GM18507 (cell line): ENCODE data around the gene COL4A2.

Source experiments
- DNase-seq: peaks from one replicate; pipeline ENCODE4 v3.0.0; 2011; ENCODE audit warnings: low read depth; ENCODE audit not compliant: insufficient read length; ENCODE audit errors: extremely low spot score
- FAIRE-seq: peaks from 2 replicates; lab custom pipeline; 2011; peaks lifted over from hg19 to GRCh38; lab: Jason Lieb, UNC

COL4A2 gene

DNA sequence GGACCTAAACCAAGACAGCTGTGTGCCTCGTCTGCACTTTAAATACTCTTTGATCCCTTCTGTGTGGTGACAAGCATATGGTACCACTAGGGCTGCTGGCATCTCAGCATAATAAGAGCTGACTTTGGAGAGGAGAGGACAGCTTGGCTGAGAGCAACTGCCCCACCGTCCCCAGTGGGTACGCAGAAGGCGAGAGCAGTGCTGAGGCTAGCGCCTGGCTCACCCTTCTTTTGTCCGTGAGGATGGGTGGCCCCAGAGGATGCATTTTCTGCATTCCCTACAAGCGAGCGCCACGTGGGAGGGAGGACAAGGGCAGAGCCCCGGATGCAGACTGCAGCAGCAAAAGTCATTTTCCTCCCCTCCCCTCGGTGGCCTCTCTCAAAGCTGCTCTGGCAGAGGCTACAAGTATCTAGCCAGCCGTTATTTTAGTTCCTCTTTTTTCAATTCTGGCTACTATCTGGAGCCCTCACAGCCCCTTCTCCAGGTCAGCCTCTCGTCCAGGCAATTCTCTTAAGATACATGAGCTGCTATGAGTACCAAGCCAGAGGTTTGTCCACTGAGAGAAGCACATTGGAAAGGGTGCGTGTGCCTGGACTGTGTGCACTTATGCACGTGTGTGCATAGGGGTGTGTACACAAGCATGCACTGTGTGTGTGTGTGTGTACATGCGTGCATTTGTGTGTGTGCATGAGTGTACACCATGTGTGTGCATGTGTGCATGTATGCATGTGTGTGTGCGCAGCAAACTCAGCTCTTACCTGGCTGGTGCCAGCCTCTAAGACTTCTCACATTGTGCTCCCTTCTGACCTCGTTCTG is 203.1 kb downstream of the COL4A2 start:
- DNase-seq, result no peak
- FAIRE-seq, result peak; percentile 41

DNA sequence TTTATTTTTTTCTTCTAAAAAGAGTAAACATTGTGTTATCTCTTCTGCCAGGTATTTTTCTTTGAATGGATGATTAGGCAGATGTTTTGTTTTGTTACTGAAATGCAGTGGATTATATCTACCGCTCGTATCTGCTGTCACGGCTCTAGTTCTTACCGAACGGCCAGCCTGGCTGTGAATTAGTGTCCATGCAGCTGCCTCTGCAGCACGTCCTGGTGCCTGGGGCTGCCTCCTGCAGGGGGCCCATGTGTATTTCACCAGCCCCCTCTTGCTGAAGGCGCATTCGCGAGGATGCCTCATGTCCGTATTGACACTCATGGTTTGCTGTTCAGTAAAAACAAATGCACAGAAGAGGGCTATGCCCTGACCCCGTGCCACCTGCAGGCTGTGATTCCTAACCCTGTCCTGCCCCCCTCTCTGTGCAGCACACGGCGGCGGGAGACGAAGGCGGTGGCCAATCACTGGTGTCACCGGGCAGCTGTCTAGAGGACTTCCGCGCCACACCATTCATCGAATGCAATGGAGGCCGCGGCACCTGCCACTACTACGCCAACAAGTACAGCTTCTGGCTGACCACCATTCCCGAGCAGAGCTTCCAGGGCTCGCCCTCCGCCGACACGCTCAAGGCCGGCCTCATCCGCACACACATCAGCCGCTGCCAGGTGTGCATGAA is 204.6 kb downstream of the COL4A2 start:
- DNase-seq (no peak), FAIRE-seq (no peak)

DNA sequence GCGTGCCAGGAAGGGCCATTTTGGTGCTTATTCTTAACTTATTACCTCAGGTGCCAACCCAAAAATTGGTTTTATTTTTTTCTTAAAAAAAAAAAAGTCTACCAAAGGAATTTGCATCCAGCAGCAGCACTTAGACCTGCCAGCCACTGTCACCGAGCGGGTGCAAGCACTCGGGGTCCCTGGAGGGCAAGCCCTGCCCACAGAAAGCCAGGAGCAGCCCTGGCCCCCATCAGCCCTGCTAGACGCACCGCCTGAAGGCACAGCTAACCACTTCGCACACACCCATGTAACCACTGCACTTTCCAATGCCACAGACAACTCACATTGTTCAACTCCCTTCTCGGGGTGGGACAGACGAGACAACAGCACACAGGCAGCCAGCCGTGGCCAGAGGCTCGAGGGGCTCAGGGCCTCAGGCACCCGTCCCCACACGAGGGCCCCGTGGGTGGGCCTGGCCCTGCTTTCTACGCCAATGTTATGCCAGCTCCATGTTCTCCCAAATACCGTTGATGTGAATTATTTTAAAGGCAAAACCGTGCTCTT is 205.2 kb downstream of the COL4A2 start:
- FAIRE-seq, result no peak
- no peak for DNase-seq

DNA sequence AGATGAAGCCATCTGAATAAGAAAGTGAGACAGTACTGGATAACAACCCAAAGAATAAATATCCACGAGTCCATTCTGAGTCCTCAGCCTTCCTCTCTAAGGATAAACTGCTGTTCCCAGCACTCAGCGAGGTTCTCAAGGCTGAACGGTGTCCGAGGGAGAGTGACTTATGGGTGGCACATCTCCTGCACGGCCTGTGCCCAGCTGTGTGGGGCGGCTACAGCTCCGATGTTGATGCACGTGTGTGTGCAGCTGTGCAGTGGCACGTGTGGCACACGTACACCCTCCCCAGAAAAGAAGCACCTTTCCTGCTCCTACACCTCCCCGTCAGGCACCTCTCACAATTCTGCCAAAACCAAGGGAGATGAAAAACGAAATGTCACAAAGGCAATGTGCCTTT is 209.4 kb downstream of the COL4A2 start:
- no peak for FAIRE-seq
- no peak for DNase-seq

DNA sequence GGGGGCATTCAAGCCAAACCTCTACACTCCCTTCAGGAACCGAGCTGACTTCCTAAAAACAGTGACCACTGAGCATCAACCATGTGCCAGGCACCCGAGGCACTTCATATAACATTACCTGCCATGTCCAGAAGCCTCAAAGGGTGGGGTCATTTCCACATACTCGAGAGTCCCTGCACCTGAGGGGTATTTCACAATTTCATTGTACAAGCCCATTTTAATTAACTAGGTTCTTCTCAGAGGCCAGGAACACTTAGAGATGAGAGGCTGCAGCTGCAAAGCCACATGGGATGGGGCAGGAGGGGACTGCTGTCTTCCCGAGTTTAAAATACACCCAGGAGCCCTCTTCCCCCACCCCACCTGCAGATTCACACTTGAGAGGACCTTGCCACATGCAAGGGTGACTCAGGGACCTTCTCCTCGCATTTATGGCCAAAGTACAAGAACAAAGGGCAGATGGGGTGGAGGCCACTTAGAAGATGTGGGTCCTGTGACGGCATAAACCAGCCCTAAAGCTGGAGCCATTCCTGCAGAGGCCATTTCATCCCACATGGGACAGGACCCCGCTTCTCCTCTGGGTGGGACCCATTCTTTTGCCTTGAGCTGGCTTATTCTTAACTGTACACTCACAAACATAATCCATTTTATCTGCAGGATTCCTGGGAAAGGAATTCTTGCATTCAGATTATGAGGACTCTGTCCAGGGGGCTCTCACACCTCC is 210.6 kb downstream of the COL4A2 start:
- DNase-seq (no peak), FAIRE-seq (no peak)

DNA sequence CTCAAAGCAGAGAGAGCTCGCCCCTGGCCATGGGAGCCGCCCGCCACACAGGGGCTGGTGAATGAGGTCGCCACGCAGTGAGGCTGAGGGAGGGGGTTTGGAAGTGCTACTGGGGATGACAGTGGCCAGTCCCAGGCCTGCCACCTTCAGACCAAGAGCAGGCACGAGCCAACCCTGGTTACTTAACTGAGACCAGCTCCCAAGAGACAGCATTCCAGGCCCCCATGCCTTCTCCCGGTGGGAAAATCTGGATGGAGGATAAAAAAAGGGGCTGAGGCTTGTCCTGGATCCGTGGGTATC is 211.1 kb downstream of the COL4A2 start:
- FAIRE-seq (no peak), DNase-seq (no peak)

DNA sequence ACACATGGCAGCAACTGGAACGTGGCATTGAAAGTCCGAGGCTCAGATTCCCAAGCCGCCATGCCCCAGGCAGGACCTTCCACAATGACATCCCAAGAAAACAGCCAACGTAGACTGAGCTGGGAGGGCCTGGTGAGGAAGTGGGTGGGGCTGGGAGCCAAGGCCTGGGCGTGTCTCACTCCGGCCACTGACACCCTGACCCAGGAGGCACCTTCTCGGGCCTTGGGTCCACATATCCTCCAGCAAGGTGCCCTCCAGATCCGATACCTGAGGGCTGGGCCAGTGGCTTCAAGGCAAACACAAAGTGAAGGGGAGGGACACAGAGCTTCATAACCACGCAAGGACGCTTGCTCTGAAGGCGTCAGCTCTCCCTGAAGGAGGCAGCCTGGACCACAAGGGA is 211.5 kb downstream of the COL4A2 start:
- FAIRE-seq (no peak), DNase-seq (no peak)

DNA sequence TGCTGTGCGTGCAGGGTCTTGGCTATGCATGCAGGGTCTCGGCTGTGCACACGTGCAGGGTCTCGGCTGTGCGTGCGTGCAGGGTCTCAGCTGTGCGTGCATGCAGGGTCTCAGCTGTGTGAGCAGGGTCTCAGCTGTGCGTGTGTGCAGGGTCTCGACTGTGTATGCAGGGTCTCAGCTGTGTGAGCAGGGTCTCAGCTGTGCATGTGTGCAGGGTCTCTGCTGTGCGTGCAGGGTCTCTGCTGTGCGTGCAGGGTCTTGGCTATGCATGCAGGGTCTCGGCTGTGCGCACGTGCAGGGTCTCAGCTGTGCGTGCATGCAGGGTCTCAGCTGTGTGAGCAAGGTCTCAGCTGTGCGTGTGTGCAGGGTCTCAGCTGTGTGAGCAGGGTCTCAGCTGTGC is 212.0 kb downstream of the COL4A2 start:
- FAIRE-seq, result no peak
- DNase-seq, result no peak

DNA sequence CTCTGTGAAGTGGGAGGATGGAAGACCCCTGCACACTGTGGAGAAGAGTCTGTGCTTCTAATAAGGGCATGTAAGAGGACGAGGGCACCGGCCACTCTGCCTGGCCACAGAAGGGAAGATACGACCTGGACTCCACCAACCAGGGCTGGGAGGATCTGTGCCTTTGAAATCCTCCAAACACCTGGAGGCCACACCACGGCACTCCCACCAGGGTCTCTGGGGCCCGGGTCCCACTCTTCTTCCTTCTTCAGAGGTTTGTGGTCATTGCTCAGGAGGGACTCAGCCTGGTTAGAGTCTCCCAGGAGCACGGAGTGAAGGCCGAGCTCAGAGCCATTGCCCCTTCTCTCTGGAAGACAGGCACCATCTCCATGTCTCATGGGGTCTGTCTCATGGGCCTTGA is 212.4 kb downstream of the COL4A2 start:
- no peak for DNase-seq
- FAIRE-seq, result no peak

DNA sequence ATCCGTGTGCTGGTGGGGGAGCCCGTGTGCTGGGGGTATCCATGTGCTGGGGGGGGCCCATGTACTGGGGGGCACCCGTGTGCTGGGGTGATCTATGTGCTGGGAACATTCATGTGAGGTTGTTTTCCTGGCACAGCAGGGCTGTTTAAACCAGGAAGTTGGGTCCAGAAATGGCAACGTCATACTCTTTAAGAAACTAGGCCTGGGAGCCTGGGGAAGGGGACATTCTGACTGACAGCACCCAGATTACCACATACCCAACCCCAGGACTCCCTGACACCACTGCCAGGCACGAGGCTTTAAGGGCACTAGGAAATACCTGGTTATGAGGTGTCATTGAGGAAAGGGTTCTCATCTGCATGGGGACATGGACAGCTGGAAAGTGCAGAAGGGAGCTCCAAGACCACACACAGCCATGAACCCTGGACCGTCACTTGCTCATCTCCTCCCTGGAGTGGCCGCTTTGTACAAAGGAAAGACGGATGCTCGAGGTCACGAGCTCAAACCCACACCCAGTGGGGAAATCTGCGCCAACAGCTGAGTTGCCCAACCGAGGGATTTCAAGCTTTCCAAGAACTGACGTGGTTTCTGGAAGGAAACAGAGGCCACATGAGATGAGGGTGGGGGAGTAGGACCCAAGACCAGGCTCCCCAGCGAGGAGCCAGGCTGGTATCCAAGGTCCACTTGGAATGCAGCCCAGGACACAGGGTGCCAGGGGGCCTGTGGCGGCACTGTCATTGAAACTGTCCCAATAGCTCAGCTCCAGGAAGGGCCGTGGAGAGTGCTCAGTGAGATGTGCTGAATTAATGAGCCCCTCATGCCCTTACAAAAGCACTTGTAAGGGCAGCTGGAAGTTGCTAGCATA is 213.6 kb downstream of the COL4A2 start:
- FAIRE-seq (no peak), DNase-seq (no peak)

DNA sequence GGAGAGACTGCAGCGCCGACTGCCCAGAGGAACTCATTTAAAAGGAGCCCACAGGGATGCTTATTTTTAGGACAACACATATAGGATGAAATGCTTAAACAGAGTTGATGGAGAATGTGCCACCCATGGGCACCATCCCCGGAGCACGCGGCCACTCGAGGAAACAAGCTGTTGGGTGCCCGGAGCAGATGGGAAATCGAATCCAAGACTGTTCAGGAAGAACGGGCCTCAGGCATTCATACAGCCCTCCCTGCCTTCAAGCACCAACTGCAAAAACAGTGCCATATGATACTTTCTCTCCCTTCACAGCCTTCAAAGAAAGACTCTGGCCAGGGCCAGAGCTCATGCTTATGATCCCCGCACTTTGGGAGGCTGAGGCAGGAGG is 214.2 kb downstream of the COL4A2 start:
- DNase-seq (no peak), FAIRE-seq (no peak)

DNA sequence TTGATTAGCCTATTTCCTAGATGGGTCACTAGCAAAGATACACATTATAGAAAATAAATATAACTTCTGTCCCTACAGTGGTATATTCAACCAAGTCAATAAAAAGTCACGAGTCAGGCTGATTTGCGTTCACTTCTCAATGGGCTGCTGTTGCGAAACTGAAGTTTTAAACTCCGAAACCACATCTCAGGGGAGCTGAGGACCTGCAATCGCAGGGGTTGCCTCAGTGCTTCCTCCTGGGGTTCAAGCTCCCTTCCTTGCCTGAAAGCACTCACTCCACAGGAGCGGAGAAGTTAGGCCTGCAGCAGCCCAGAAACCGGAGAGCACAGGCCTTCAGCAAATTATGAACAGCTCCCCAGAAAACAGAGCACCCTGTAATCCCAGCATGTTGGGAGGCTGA is 214.9 kb downstream of the COL4A2 start:
- DNase-seq, result no peak
- FAIRE-seq, result no peak

DNA sequence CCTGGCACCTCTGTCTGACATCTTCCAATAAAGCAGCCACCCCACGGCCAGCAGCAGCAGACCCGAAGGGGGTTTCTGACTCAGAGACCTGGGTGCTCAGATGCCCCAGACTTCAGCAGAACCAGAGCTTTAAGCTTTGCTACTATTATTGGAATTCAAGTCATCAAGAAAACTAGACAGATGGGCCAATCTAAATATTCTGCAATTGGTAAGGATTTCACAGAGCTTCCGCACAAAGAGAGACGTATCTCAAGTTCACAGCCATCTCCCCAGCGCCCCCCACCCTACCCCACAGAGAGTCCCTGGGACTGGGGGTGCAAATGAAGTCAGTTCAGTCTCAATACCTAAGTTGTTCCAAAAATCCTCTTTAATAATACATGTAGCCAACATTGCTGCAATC is 215.6 kb downstream of the COL4A2 start:
- no peak for FAIRE-seq
- DNase-seq, result no peak

DNA sequence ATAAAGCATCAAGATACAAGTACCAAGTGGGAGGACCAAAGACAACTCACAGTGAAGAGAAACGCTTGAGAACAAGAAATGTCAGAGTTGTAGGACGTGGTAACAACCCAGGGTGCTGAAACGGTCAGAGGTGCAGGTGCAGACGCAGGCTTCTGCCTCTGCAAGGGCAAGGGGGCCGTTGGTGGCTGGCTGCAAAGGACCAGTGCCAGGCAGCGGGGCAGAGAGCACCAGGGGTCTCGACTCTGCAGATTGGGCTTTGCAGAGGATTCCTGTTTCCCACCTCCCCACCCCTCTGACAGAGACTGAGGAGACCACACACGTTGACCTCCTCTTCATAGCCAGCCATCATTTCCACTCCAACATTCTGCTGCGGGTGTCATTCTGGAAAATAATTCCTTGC is 216.1 kb downstream of the COL4A2 start:
- DNase-seq, result no peak

DNA sequence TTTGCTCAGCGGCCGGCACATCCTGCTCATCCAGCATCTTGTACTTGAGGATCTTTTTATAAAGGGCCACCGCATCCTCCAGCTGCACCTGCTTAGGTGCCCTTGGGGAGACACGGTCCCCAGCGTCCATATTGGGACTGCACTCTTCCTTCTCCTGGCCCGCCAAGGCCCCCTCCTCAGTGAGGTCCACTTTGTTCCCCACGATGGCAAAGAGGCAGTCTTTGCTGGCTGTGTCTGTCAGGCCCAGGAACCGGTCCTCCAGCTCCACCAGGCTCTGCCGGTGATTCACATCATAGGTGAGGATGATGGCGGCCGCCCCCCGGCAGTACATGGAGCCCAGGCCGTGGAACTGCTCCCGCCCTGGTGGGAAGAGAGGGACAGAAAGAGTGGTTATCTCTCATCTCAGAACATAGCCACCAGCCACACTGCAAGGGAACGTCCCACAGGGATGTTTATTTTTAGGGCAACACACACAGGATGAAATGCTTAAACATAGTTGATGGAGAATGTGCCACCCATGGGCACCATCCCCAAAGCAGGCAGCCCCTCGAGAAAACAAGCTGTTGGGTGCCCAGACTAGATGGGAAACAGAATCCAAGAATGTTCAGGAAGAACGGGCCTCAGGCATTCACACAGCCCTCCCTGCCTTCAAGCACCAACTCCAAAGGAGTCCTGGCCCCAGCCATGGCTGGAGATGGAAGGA is 216.9 kb downstream of the COL4A2 start:
- DNase-seq (no peak), FAIRE-seq (no peak)

More for the DNA sequence above, 216.1 kb downstream of the COL4A2 start:
- FAIRE-seq, result no peak

DNA sequence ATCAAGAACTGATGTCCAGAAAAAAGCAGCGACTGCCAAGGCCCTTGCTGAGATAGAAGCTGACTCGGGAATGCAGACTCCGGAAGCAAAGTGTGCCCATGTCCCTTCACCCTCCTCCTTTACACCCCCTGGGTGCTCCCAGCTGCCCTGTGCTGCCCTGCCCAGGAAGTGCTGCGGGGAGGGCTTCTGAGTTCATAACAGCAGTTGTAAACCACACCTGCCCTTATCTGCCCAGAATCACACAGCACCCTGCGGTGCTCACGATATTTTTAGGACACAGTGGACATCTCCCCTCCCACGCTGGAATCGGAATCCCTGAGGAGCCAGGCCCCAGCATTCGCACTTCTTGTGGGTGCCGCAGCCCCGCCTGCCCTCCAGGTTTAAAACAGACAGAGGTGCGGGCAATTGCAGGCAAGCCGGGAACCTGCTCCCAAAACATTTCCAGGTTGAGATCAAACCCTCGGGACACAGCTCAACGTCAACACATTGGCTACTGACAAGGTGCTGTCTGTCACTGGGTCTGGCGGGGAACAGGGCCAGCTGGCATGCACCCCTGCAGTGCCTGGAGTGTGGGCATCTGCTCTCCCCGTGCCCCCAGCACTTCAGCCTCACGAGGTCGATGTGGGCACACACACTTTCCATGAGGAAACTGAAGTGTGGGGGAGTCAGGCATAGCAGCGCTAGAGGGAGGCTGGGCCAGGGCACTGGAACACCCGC is 217.6 kb downstream of the COL4A2 start:
- FAIRE-seq (peak; percentile 24), DNase-seq (no peak)

DNA sequence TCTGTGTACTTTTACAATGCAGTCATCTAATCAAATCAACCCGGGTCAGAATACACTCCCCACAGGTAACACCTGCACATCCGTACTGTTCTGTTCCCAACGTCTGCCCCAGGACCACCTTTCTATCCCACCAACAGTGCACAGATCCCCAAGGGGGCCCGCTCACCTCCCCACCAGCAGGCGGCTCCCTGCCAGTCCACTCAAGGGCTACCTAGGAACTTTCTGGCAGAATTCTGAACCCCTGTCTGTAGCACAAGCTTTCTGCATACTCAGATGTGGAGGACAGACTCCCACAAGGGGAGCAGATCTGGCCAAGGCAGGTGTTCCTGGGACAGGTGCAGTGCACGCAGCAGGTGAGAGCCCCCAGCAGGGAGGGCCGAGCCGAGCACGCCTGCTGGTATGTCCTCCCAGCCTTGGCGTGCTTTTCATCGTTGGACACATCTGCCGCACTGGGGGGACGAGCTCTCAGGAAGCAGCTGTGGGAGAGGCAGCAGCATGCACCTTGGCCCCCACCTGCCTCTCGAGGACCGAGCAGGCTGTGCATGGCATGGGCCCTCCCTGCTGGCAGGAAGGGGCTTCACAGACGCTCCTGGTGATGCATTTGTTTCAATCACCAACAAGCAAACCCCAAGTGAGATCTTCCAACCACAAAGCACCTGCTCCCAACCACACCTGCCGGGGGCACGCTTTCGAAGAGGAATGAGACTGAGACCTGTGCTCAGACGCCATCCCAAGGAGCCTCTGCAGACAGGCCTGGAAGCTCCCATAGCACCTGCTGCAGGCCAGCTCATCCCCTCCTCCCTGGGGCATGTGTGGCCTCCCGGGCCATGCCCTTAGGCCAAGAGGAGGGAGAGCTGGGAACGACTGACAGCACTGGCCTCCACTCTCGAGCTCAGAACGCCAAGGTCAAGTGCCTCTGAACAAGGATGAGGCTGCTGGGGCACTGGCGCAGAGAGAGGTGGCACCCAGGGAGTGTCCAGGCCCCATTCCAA is 218.5 kb downstream of the COL4A2 start:
- FAIRE-seq (peak; percentile 62), DNase-seq (no peak)
